T-helper 1 cell (primary cell): ENCODE measurements around the gene MLN.
A peak's percentile ranks its signal among the peaks of the same experiment; 100 is the strongest.

Experiments used
- DNase-seq, 5 donors: peaks; one replicate each; pipeline ENCODE4 v3.0.0-alpha.2; 2012 to 2020

The MLN gene

DNA sequence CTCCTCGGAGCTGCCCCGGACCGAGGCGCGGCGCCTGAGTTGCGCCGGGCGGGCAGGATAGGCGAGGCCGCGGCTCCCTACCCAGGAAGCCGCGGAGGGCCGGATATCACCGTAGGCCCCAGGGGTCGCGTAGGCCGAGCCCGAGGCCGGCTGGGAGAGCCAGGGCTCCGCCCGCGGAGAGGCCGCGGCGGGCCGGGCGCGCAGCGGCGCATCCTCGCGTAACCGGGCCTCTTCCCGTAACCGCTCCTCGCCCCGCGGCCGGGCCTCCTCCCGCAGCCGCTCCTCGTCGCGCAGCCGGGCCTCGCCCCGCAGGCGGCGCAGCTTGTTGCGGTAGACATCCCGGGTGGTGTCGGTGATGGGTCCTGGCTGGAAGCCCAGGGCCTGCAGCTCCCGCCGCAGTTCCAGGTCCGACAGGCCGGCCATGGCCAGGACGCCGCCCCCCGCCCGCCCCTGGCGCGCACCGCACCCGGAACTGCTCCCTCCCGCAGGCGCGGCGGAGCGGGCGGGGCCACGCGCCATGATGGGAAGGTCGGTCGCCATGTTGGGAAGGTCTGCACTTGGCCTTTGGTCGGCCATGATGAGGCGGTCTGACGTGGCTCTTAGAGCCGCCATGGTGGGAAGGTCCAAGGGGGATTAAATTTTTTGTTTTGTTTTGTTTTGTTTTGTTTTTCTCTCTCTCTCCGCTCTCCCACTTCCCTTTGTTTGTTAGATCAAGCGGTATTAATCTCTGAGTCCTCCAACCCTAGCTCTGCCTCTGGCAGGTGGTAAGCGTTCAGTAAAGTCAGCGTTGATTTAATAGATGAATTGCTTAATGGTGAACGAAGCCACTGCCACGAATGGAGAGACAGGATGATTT lies 14.9 kb downstream of the MLN start, which contains the start of gene LEMD2:
LEMD2 (minus strand) TSS at position 437 of the 856 bp plus-strand sequence; CDS start at position 423, 14 bp downstream.
- DNase-seq, result peak; percentile 77 to 93 (median 85)

DNA sequence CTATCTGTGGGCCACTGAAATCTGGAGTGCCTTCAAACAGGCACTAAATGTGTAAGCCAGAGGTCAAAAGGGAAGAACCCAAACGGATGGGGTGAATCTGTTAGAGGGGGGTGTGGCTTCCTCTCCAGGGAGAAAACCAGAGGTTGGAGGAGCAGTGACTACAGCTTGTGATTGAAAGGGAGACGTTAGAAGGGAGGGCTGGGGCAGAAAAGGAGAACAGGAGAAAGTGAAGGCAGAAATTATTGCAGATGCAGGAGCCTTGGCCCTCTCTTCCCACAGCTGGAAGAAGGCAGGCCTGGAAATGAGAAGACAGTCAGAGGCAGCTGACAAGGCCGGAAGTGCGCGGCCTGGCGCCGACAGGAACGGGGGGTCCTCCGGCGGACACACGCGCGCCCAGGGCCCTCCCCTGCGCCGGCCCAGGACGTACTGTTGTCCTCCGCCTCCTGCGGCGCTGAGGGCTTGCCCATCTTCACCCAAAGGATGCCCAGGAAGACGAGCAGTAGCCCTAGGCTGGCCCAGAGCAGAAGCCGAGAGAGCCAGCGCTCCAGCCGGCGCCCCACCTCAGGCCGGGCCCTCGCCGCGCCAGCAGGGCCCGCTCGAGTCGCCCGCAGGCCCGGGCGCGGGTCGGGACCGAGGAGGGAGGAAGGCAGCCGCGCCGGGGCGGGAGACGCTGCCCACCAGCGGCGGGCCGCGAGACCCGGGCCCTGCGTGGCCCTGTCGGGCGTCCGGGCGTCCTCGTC lies 15.7 kb downstream of the MLN start:
- DNase-seq, result peak; percentile 28 to 74 (median 38)

DNA sequence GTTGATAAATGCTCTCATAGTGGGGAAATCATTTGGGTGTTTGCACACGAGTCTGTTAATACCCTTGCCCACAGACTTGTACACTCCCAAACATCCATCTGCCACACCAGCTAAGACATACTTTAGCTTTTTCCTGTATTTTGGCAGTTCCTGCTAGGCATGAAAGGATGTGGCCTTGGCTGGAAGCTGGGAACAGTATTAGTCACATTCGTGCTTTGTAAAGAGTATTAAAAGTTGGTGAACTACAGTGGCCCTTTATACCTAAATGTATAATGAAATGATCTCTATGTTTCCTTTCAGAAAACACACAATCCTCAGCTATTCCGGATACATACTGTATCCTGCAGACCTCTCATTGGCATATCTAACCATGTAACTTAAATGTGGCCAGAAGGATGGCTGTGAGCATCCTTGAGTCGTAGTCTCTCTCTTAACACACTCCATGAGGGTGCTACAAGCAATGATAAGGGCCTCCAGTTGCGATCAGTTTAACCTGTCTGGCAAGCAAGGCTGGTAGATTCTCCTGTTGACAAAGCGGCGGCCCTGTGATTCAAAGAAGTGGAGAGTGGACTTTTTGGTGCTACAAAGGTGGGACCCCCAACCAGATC lies 16.4 kb downstream of the MLN start:
- no peak for DNase-seq

DNA sequence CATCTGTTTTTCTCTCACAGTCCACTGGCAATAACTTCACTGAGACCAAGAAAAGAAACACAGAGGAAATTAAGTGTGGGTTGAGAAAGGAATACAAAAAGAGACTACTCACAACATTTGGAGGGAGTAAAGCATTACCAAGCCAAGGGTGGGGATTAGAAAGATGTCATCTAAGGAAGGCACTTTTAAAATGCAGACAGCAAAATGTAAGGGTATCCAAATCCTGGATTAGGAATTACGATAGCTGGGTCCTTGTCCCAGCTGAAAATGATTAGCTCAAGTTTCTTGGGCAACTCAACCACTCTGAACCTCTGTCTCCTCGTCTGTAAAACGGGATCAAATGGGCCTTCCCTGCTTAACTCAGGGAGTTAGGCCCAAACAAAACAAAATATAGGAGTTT lies 17.1 kb downstream of the MLN start:
- no peak for DNase-seq

DNA sequence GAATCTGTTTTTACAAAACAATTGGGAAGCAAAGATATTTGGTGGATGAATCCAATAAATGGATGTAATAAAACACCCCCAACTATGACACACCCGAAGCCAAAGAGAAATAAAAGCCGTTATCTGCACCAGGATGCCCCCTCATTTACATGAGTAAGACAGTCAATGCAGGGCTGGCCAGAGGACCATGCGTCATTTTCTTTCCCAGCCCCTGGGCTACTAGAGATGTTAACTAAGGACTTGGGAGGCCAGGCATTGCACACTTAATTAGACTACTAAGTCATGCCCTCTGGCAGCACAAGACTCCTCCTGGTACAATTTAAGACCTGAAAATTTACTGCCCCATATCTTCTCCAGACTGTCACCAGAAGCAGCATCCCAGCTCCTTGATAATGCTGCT lies 18.0 kb downstream of the MLN start:
- DNase-seq, result no peak

DNA sequence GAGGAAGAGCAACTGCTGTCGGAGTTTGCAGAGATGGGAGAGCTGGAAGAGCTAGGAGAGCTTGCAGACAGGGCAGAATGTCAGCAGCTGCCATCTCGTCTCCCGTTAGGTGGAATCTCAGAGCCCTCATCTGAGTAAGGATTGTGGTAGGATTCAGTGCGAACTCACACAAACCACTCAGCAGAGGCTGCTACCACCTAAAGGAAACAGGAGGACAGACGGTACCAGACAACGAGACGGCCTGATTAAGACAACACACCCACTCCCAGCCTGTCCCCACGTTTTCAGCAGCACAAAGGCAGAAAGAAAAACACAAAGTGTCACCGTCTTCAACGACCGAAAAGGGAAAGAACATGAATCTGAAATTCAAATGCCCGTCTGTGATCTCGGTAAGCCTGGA lies 19.0 kb downstream of the MLN start:
- DNase-seq, result no peak

DNA sequence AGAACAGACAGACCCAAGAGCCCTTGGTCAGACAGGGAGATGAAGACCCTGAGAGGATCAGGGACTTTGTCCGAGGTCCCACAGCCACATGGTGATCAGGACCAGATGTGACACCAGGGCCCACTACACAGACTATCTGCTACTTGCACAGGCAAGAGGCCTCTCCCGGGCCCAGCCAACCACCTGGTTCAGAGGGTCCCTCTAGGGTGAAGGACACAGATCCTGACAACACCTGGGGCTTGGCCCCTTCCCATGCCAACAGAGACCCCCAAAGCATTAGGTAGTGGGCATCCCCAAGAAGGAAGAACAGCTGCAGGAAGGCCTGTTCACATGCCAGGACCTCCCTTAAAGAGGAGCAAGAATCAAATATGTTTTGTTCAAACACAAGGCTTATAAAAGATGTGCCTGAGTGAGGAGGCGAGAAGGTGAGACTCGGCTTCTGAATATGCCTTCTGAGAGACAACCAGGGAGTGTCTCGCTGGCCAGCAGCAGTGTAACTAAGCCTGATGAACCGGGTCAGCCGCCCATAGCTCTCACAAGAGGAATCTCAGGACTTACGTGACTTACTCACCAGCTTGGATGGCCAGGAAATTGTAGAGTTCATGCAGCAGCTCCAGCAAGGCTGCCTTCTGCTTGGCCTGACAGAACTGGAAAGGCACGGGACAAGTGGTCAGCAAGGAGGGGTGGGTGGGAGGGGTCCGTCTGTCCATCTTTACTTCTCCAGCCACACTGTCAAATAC lies 19.9 kb downstream of the MLN start:
- DNase-seq, result no peak

DNA sequence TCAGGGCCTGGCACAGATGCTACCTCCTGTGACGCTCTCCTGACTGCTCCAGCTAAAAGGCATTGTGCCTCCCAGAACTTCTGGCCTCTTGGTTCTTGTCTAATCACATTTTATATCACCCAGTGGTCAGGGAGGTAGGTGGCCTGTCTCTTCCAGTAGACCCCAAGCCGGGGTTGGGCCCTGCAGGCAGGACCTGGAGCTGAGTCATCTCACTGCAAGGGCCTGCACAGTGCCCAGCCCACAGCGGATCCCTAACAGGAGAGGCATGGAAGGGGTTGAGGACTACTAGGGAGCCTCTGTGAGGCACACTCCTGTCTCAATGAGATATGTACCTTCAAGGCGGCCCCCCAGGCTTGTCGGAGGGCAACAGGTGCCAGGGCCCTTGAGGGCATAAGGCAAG lies 21.2 kb downstream of the MLN start:
- no peak for DNase-seq

DNA sequence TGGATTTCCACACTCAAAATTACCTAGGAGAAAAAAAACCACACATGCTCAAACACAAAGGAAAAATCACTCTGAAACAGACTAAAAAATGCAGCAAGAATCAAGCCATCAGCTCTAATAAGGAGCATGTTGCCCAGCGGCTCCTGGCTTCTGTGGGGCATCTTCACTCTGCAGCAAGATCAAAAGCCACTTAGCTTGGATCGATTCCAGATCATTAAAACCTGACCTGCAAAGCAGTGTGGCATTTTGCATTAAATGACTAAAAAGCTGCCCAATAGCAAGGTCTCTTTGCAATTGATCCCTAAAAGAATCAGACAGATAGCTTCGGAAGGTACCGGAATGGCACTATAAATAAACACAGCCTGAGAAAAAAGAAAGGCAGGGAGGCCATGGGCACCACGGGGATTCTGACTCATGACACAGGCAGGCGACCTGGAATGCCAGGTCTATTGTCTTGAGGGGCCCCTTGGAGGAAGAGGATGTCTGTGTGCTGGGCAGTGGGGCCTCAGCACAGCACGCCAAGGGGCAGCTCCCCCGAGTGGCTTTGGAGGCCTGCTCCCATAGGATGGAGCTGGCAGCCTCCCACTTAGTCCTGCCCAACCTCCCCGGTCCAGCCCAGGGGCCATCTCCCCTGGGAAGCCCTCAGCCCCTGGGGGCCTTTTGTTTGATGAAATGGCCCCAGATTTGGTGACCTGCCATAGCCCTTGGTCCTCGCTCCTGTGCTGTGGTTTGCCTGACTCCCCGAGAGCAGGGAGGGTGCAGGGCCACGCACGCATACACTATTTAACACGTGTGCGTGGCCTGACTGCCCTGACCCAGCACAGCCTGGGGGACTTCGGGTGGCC lies 22.4 kb downstream of the MLN start:
- no peak for DNase-seq

DNA sequence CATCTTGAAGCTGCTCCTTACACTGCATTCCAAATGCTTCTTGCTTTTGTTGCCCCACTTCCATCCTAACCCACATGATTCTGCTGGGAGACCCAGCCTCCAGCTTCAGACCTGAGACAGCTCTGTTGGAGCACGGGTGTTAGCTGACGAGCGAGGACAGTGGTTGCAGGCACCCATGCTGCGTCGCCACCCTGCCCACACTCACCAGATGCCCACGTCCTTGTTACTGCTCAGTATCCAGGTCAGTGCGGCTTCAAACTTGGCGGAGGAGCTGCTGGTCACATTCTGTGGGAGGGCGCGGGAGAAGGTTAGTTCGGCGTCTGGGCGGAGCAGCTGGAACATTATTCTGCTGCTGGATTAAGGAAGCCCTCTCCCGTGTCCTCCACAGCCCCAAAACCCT lies 23.9 kb downstream of the MLN start:
- no peak for DNase-seq

DNA sequence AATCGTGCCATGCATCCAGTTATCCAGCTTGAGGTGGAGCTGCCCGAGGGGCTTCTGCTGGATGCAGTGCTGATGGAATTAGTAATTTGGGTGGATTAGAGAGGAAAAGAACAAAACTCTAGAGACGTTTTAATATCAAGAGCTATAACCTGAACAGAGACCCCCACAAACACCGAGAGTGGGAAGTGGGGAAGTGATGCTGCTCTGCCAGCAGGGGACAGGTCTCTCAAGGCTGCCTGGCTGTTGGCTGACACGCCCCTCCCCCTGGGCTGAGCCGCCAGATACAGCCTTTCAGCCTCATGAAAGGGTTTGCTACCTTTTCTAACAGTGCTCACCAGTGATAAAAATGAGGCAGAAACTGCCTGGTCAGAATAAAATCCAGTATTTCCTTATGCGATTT lies 24.5 kb downstream of the MLN start:
- DNase-seq, result no peak

DNA sequence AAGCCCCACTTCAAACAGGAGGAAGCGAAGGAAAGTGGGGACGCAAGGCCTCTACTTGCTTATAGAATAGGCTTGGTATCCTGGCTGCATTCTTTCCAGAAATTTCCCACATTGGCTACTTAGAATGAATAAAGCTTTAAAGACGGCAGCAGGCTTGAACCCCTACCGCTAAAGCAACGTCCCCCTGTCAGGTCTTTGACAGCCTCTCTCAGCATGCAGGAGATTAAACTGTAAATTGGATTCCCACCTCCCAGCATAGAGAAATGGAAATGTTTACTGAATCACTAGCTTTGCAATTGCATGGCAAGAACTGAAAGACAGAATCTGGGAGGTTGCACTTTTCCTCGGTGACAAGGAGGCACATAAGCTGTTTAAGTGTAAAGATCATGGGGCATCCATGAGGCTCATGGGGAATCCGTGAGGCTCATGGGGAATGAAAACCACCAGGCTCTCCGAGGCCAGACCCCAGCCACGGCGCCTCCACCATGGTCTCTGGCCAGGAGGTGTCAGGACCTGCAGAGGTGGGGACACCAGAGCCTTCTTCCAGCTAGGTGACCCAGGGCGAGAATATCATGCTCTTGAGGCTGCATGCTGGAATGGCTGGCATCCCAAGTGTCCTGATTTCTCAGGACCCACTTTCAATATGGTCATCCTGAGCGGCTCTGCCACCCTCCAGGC lies 25.2 kb downstream of the MLN start:
- no peak for DNase-seq

DNA sequence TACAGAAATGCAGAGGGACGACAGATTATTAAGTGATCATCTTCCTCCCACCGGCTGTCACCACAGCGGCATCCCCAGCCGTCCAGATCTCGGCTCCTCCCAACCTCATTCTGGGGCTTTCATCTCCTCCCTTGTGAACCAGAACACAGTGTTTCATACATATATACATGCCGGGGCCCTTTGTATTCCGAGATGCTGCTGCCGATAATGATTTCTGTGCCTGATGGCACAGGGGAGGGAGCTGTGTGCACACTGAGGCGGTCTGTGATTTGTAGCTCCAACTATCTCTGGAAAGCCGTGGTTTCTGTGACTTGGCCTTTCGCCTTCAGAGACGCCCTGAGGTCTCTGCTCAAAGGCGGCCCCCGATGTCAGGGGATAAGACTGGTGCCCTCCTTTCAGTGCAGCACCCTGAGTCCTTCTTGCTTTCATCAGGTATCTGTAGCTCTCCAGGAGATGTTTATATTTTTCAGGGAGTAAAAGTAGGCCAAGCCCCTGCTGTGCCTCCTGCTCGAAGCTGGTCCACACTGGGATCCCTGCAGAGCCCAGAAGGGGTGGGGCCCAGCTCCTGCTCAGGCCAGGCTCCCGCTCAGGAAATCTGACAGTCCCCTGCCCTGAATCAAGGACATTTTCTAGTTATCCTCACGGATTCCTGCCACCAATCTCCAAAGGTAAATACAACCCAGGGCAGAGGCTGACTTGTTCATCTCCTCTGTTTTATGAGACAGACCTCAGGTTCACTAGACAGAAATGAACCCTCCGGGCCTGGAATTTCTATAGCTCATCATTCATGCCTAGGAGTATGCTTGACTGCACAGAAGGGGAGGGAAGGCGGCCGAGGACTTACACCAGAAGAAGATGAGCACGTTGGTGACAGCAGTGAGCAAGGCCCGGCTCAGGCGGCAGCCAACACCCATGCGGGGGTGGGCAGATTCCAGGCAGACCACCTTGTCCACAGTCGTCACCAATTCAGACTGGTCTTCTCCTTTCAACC lies 26.1 kb downstream of the MLN start:
- DNase-seq, result no peak

DNA sequence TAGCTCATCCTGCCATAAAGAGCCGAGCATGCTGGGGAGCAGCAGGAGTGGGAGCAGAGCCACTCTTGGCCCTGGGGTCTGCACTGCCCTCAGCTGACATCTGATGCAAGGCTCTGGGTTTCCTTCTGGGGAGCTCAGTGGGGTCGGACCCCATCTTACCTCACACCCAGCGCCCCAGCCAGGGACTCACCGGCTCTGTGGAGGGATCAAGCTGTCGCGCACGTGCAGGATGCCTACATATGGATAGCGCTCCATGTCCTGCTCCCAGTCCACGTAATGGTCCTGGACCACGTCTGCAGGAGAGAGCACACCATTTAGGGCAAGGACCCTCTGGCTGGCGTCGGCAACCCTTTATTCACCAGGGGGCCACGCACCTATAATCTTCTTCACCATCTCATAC lies 27.0 kb downstream of the MLN start:
- no peak for DNase-seq

DNA sequence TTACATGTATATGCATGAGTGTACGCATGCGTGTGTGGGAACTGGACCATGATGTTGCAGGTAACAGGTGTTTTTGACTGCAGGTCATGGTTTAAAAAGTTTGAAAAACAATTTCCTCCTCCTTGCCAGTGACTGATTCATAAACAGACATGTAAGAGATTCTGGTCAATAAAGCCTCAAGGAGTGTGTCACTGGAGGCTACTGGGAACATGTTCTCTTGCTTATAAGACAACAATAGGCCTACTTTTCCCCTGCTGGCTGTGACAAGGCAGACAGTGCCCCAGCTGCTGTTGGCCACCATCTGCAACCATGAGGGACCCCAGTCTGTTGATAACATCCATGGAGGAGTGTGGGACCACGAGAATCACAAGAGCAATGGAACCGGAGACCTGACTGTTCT lies 27.6 kb downstream of the MLN start:
- no peak for DNase-seq

DNA sequence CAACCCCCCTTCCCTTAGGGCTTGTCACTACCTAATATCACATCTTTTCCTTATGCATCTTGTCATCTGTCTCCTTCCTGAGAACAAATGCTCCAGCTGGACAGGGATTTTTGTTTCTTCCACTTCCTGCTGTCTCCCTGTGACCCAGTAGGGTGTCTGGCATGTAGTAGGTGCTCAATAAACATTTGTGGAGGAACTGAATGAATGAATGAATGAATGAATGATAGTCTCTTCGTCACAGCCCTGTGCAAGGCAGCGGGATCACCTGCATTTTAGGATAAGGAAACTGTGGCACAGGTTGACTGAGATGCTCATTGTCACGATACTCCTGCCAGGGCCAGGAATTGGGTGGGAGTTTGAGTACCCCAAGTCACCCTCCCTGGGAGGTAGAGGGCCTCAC lies 29.0 kb downstream of the MLN start:
- no peak for DNase-seq

DNA sequence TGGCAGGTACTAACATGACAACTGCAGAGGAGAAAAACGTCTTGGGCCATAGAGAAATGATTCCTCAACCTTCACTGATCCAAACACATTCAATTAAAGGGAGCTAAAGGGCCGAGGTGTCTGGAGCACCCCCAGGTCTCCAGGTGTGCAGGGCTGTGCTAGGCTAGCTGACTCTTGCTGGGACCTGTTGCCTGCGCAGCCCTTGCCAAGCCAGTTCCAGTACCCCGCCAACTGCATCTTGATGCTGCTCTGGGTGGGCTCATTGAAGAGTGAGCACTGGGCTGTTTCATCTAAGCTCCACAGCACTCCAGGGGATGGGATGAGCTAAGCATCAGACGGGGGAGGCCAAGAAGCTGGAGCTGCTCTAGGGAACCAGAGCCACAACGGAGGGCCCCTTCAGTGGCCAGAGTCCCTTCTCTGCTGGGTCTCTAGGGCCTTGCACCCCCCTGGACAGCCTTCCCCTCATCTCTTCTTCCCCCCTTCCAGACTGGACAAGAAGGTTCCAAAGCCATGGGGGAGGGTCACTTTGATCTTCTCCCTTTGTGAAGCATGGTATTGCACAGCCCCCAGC lies 30.8 kb downstream of the MLN start:
- DNase-seq, result no peak

DNA sequence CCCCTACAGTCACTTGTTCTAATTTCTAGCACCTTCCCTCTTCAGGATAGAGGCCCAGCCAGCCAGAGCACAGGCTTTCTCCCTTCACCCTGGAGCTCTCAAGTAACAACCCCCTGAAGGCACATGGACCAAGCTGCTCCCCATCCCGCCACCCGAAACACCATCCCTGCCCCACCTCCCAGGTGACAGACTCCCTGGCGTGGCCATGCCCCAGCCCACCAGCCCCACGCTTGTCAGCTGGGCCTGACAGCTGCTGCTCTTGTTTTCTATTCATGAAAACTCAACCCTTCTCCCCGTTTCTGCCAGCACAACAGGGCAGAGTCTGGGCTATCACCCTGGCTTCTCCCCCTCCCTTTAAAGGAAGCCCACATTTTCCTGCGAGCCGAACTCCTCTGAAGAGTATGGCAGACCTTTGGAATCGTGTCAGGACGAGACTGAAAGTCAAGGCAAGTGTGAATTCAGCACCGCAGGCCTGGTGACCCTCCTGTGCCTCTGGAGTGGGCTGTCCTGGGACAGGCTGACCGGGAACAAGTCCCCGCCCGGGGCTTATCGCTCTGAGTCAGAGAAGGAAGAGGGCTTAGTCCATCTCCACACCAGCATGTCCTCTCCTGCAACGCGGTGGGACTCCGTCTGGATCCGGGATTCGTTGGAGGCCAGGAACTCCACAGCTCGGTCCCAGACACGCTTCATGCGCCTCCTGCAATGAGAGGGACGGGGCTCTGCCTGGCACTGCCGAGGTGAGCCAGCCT lies 31.5 kb downstream of the MLN start:
- no peak for DNase-seq
